ENCODE results near the gene AGBL4. TPM values are rescaled to one million over a fixed set of nuclear protein-coding genes. Genes with fewer than 3 reads are reported as not detected.

Gene AGBL4
- total and polyA plus RNA-seq, 2 of the 13 experiments (the other 11 are each of a cell fraction or from before 2014, with no cell fraction given): not detected

DNA sequence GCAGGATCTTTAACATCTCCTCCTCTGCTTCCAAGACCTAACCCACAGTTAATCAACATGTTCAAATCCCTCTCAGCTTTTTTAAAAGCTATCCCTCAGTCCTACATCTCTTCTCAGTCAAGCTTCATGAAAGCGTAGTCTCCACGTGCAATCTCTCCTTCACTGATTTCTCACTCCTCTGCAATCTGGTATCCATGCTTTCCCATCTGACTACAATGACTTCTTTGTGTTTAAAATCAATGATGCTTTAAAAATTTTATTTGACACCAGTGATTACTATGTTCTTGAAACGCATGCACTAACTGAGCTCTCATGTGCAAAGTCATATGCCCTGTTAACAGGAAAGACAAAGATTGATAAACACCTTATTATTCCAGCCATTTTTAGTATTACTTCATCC lies 1179.6 kb downstream of the AGBL4 start:
- Histone ChIP-seq H3K79me2 (ENCODE audit: insufficient read depth, low read length) (no peaks in the 10 kb centered on the region), H4K20me1 (ENCODE audit: insufficient read depth, low read length) (no peaks in the 10 kb centered on the region), H3K27ac (ENCODE audit: extremely low read length, insufficient read depth, low read length) (no peak overlapping the region), H3K27me3 (ENCODE audit: control insufficient read depth in 1 of 2, insufficient read depth in 2 of 2, low read length in 2 of 2) (no peaks in the 10 kb centered on the region), H3K9ac (ENCODE audit: insufficient read depth, low read depth, low read length) (no peak overlapping the region), H3K36me3 (replicated peaks in 1 of 2; ENCODE audit: control insufficient read depth in 1 of 2, insufficient read depth in 2 of 2, low read length in 2 of 2) (no peaks in the 10 kb centered on the region), H3K4me3 (replicated peaks in 1 of 3; ENCODE audit: insufficient read depth in 1 of 3, low read depth in 2 of 3, low read length in 3 of 3) (no peak overlapping the region), H3K4me2 (ENCODE audit: low read depth, low read length) (no peak overlapping the region), H3K9me3 (ENCODE audit: low read length) (no peaks in the 10 kb centered on the region), H3K4me1 (ENCODE audit: insufficient read depth, low read length) (no peaks in the 10 kb centered on the region), H2AFZ (ENCODE audit: low read length) (no peak overlapping the region)
- DNase-seq (ENCODE audit: low spot score): no peak
- no peak for ATAC-seq
- ChIA-PET POLR2A (no interaction called here), CTCF (ENCODE audit: low intra/inter-chr PET ratio, low total read pairs) (no interaction called here)
- no peak for TF ChIP-seq NFKB2 (CRISPR knock-in tag; IDR thresholded peaks at IDR 0.05; ENCODE audit: borderline replicate concordance)
- no peak for TF ChIP-seq DNMT1 (CRISPR knock-in tag; IDR thresholded peaks at IDR 0.05)
- no peak for TF ChIP-seq ZNF782 (CRISPR knock-in tag; IDR thresholded peaks at IDR 0.05; ENCODE audit: borderline replicate concordance)
- TF ChIP-seq ZNF703 (CRISPR knock-in tag; IDR thresholded peaks at IDR 0.05; ENCODE audit: borderline replicate concordance): no peak
- TF ChIP-seq PTBP1 (IDR thresholded peaks at IDR 0.05; ENCODE audit: low read depth, low read length, poor library complexity, severe bottlenecking): no peak
- TF ChIP-seq DNMT3B (CRISPR knock-in tag; conservative IDR thresholded peaks at IDR 0.05): no peak
- TF ChIP-seq ZNF746 (CRISPR knock-in tag; IDR thresholded peaks at IDR 0.05): no peak
- no peak for TF ChIP-seq ZNF543 (CRISPR knock-in tag; IDR thresholded peaks at IDR 0.05)
- TF ChIP-seq KDM5A (IDR thresholded peaks at IDR 0.05; ENCODE audit: borderline replicate concordance, low read length): no peak
- no peak for TF ChIP-seq FLYWCH1 (CRISPR knock-in tag; IDR thresholded peaks at IDR 0.05)
- no peak for TF ChIP-seq FOXM1 (CRISPR knock-in tag; IDR thresholded peaks at IDR 0.05)
- TF ChIP-seq, protein P1, sequence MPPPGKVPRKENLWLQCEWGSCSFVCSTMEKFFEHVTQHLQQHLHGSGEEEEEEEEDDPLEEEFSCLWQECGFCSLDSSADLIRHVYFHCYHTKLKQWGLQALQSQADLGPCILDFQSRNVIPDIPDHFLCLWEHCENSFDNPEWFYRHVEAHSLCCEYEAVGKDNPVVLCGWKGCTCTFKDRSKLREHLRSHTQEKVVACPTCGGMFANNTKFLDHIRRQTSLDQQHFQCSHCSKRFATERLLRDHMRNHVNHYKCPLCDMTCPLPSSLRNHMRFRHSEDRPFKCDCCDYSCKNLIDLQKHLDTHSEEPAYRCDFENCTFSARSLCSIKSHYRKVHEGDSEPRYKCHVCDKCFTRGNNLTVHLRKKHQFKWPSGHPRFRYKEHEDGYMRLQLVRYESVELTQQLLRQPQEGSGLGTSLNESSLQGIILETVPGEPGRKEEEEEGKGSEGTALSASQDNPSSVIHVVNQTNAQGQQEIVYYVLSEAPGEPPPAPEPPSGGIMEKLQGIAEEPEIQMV (CRISPR knock-in tag; IDR thresholded peaks at IDR 0.05; ENCODE audit: low read depth): no peak
- no peak for TF ChIP-seq SMYD3 (CRISPR knock-in tag; IDR thresholded peaks at IDR 0.05)
- no peak for TF ChIP-seq HOXA9 (CRISPR knock-in tag; IDR thresholded peaks at IDR 0.05; ENCODE audit: borderline replicate concordance)
- TF ChIP-seq, protein P2, sequence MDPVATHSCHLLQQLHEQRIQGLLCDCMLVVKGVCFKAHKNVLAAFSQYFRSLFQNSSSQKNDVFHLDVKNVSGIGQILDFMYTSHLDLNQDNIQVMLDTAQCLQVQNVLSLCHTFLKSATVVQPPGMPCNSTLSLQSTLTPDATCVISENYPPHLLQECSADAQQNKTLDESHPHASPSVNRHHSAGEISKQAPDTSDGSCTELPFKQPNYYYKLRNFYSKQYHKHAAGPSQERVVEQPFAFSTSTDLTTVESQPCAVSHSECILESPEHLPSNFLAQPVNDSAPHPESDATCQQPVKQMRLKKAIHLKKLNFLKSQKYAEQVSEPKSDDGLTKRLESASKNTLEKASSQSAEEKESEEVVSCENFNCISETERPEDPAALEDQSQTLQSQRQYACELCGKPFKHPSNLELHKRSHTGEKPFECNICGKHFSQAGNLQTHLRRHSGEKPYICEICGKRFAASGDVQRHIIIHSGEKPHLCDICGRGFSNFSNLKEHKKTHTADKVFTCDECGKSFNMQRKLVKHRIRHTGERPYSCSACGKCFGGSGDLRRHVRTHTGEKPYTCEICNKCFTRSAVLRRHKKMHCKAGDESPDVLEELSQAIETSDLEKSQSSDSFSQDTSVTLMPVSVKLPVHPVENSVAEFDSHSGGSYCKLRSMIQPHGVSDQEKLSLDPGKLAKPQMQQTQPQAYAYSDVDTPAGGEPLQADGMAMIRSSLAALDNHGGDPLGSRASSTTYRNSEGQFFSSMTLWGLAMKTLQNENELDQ (CRISPR knock-in tag; IDR thresholded peaks at IDR 0.05; ENCODE audit: borderline replicate concordance): no peak
- TF ChIP-seq, protein P3, sequence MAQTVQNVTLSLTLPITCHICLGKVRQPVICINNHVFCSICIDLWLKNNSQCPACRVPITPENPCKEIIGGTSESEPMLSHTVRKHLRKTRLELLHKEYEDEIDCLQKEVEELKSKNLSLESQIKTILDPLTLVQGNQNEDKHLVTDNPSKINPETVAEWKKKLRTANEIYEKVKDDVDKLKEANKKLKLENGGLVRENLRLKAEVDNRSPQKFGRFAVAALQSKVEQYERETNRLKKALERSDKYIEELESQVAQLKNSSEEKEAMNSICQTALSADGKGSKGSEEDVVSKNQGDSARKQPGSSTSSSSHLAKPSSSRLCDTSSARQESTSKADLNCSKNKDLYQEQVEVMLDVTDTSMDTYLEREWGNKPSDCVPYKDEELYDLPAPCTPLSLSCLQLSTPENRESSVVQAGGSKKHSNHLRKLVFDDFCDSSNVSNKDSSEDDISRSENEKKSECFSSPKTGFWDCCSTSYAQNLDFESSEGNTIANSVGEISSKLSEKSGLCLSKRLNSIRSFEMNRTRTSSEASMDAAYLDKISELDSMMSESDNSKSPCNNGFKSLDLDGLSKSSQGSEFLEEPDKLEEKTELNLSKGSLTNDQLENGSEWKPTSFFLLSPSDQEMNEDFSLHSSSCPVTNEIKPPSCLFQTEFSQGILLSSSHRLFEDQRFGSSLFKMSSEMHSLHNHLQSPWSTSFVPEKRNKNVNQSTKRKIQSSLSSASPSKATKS (CRISPR knock-in tag; IDR thresholded peaks at IDR 0.05): no peak
- TF ChIP-seq ZNF441 (CRISPR knock-in tag; IDR thresholded peaks at IDR 0.05; ENCODE audit: borderline replicate concordance): no peak
- TF ChIP-seq HDAC1 (CRISPR knock-in tag; IDR thresholded peaks at IDR 0.05): no peak
- TF ChIP-seq, protein P4, sequence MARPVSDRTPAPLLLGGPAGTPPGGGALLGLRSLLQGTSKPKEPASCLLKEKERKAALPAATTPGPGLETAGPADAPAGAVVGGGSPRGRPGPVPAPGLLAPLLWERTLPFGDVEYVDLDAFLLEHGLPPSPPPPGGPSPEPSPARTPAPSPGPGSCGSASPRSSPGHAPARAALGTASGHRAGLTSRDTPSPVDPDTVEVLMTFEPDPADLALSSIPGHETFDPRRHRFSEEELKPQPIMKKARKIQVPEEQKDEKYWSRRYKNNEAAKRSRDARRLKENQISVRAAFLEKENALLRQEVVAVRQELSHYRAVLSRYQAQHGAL (CRISPR knock-in tag; IDR thresholded peaks at IDR 0.05; ENCODE audit: not compliant biosample characterization): no peak
- no TSS peak for BruUV-seq (replicated peaks)
- in situ Hi-C loops (cut with HindIII; ENCODE audit: extremely low pct_ligation_motif_present, low pct_unique_long_range_greater_than_20kb): no loop called here
- FAIRE-seq: no peak
- intact Hi-C loops (cut with micrococcal nuclease; ENCODE audit: unreplicated experiment): no loop called here
- 10% methylated on average over 3 of the region's 3 CpGs for WGBS (ENCODE audit: low lambda C conversion rate)
